Measurements from ENCODE around the gene TBC1D2B.

DNA sequence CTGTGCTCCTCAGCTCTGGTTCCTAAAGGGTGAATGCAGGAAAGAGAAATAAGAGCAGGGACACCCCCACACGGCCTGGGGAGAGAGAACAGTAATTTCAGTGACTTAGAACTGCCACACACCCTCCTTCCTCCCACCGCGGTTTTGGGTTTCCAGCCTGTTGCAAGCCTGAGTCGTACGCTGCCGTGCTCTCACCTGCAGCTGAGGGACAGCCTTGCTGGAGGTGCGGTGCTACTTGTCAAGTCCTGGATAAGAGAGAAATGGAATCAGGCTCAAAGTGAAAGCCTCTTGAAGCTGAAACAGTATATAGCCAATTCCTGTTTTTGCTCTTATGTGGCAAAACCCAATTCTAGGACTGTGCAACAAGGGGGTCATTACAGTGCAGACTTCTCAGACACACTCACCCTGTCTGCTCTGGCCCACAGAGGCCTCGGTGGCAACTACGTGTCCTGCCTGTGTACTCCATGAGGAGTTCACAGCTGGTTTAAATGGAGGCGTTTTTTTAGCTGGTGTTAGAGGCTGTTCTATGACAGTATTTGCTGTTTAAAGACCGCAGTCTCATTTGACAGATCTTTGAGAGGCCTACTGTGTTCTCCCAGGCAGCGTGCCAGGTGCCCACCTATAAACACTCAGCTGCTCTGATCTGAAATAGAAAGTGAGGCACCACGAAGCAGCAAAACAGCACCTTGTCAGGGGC is 42.9 kb downstream of the TBC1D2B start:
- TF ChIP-seq, protein P1, sequence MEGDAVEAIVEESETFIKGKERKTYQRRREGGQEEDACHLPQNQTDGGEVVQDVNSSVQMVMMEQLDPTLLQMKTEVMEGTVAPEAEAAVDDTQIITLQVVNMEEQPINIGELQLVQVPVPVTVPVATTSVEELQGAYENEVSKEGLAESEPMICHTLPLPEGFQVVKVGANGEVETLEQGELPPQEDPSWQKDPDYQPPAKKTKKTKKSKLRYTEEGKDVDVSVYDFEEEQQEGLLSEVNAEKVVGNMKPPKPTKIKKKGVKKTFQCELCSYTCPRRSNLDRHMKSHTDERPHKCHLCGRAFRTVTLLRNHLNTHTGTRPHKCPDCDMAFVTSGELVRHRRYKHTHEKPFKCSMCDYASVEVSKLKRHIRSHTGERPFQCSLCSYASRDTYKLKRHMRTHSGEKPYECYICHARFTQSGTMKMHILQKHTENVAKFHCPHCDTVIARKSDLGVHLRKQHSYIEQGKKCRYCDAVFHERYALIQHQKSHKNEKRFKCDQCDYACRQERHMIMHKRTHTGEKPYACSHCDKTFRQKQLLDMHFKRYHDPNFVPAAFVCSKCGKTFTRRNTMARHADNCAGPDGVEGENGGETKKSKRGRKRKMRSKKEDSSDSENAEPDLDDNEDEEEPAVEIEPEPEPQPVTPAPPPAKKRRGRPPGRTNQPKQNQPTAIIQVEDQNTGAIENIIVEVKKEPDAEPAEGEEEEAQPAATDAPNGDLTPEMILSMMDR (optimal IDR thresholded peaks at IDR 0.05 in 1 of 3, IDR thresholded peaks at IDR 0.05 in 1 of 3, conservative IDR thresholded peaks at IDR 0.05 in 1 of 3; ENCODE audit: extremely low read depth in 1 of 3, insufficient read depth in 2 of 3, low read length in 3 of 3): no peak
- TF ChIP-seq EZH2 (IDR thresholded peaks at IDR 0.05; ENCODE audit: low read length): no peak

All from keratinocyte (primary cell).